ENCODE results near the gene NELFCD. TPM values are rescaled to one million over a fixed set of nuclear protein-coding genes. Genes with fewer than 3 reads are reported as not detected.
A peak's percentile ranks its signal among the peaks of the same experiment; 100 is the strongest.

NELFCD gene
- total RNA-seq, 1 experiment from 2014 or later, result 88.2 TPM

- no peaks in the 10 kb centered on the region for H3K27me3 ChIP-seq (ENCODE audit: insufficient read depth, low read length)
- no peaks in the 10 kb centered on the region for H3K9me3 ChIP-seq (ENCODE audit: control insufficient read depth in 1 of 2, insufficient read depth in 1 of 2, low read depth in 1 of 2, low read length in 2 of 2)
- H3K4me2 ChIP-seq (ENCODE audit: low read length), result no peak overlapping the region
- H3K9ac ChIP-seq (ENCODE audit: low read length), result no peak overlapping the region
- peaks cover 10% of the 10 kb centered on the region; the same call in 1 of the 2 replicates for H3K79me2 ChIP-seq (ENCODE audit: insufficient read depth, low read length)
- H3K27ac ChIP-seq (ENCODE audit: low read depth, low read length), result no peak overlapping the region
- DNase-seq (ENCODE audit: low read depth, low spot score), result no peak
- no peaks in the 10 kb centered on the region for H3K4me1 ChIP-seq (ENCODE audit: control insufficient read depth in 1 of 2, insufficient read depth in 2 of 2, low read length in 2 of 2)
- BruUV-seq (replicated peaks), result no TSS peak
- POLR2A ChIA-PET, result no interaction called here
- RAD21 ChIA-PET (ENCODE audit: low non-redundant PET in 1 of 2, low total read pairs in 2 of 2, uncharacterized antibody in 2 of 2, unreplicated experiment in 2 of 2), result interaction anchor here in 1 of 2 experiments (0.6 kb wide), 1 partner anchor 292 kb away, joined by 4 read pairs; no protein-coding TSS in a partner anchor
- no peaks in the 10 kb centered on the region for H3K9me2 ChIP-seq (ENCODE audit: insufficient read depth)
- H3K36me3 ChIP-seq (ENCODE audit: control insufficient read depth in 1 of 2, insufficient read depth in 2 of 2, low read length in 2 of 2), result peaks cover 76 to 85% of the 10 kb centered on the region in 2 experiments
- TF ChIP-seq CEBPB (IDR thresholded peaks at IDR 0.05; ENCODE audit: low read depth) (no peak), ZFX (IDR thresholded peaks at IDR 0.05) (no peak)
- intact Hi-C loops (cut with micrococcal nuclease), result no loop called here
- no peak overlapping the region for H2AFZ ChIP-seq (ENCODE audit: low read depth, low read length, poor library complexity, severe bottlenecking)
- CTCF ChIA-PET, result no interaction called here
- H3K4me3 ChIP-seq (replicated peaks in 1 of 2; ENCODE audit: low read depth in 1 of 2, low read length in 2 of 2), result no peak overlapping the region
- no peak for ATAC-seq
- no peaks in the 10 kb centered on the region for H4K20me1 ChIP-seq (ENCODE audit: insufficient read depth)
Observed at GRCh38 chr20:58993332-58994248, 12.5 kb downstream of the NELFCD start.

DNA sequence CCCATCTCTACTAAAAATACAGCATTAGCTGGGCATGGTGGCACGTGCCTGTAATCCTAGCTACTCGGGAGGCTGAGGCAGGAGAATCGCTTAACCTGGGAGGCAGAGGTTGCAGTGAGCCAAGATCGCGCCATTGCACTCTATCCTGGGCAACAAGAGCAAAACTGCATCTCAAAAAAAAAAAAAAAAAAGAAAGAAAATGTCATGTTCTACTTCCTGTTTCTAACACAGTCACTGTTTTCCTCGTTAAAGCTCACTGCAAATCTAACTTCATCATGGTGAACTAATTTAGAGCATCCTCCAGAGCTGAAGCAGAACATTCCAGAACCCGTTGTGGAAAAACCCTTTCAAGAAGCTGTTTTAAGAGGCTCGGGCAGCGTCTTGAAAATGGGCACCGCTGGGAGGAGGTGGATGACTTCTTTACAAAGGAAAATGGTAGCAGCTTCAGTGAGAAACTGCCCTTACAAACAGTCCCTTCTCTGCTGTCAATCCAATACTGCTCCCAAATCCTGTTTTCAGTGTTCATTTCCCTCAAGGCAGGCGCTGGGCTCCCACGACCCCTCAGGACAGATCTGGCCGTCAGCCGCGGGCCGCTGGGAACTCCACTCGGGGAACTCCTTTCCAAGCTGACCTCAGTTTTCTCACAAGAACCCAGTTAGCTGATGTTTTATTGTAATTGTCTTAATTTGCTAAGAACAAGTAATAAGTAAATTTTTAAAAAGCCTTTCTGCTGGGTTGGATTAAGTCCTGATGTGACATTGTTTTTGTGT is 13.5 kb downstream of the NELFCD start:
- no peak overlapping the region for H3K4me3 ChIP-seq (replicated peaks in 1 of 2; ENCODE audit: low read depth in 1 of 2, low read length in 2 of 2)
- H3K79me2 ChIP-seq (ENCODE audit: insufficient read depth, low read length), result peaks cover 5% of the 10 kb centered on the region; the same call in 1 of the 2 replicates
- intact Hi-C loops (cut with micrococcal nuclease), result no loop called here
- H3K9me3 ChIP-seq (ENCODE audit: control insufficient read depth in 1 of 2, insufficient read depth in 1 of 2, low read depth in 1 of 2, low read length in 2 of 2), result no peaks in the 10 kb centered on the region
- H3K27ac ChIP-seq (ENCODE audit: low read depth, low read length), result no peak overlapping the region
- DNase-seq (ENCODE audit: low read depth, low spot score), result no peak
- H3K4me2 ChIP-seq (ENCODE audit: low read length), result no peak overlapping the region
- no peaks in the 10 kb centered on the region for H3K4me1 ChIP-seq (ENCODE audit: control insufficient read depth in 1 of 2, insufficient read depth in 2 of 2, low read length in 2 of 2)
- H3K9me2 ChIP-seq (ENCODE audit: insufficient read depth), result no peaks in the 10 kb centered on the region
- TSS peak; percentile 19 for BruUV-seq (replicated peaks)
- no peaks in the 10 kb centered on the region for H3K27me3 ChIP-seq (ENCODE audit: insufficient read depth, low read length)
- no peak for ATAC-seq
- ChIA-PET RAD21 (ENCODE audit: low non-redundant PET in 1 of 2, low total read pairs in 2 of 2, uncharacterized antibody in 2 of 2, unreplicated experiment in 2 of 2) (no interaction called here), CTCF (no interaction called here), POLR2A (no interaction called here)
- no peak overlapping the region for H3K9ac ChIP-seq (ENCODE audit: low read length)
- H4K20me1 ChIP-seq (ENCODE audit: insufficient read depth), result no peaks in the 10 kb centered on the region
- H3K36me3 ChIP-seq (ENCODE audit: control insufficient read depth in 1 of 2, insufficient read depth in 2 of 2, low read length in 2 of 2), result peaks cover 67 to 76% of the 10 kb centered on the region in 2 experiments
- H2AFZ ChIP-seq (ENCODE audit: low read depth, low read length, poor library complexity, severe bottlenecking), result no peak overlapping the region
- TF ChIP-seq EZH2phosphoT487 (IDR thresholded peaks at IDR 0.05; ENCODE audit: borderline replicate concordance) (no peak), REST (IDR thresholded peaks at IDR 0.05; ENCODE audit: low read depth) (no peak), SP1 (IDR thresholded peaks at IDR 0.05; ENCODE audit: low read depth) (no peak), CTCF (IDR thresholded peaks at IDR 0.05 in 2 of 3, conservative IDR thresholded peaks at IDR 0.05 in 1 of 3; ENCODE audit: borderline replicate concordance in 1 of 3, insufficient read depth in 1 of 3, low read depth in 2 of 3, low read length in 2 of 3) (no peak), FOSL1 (IDR thresholded peaks at IDR 0.05; ENCODE audit: low read depth) (no peak), ZNF274 (IDR thresholded peaks at IDR 0.05; ENCODE audit: low read depth, low read length) (no peak), EZH2 (IDR thresholded peaks at IDR 0.05) (no peak), POLR2A (IDR thresholded peaks at IDR 0.05; ENCODE audit: borderline replicate concordance, extremely low read depth, insufficient read depth, insufficient read length) (no peak), POLR2AphosphoS5 (IDR thresholded peaks at IDR 0.05; ENCODE audit: low read depth, low read length) (no peak), TCF7L2 (IDR thresholded peaks at IDR 0.05; ENCODE audit: borderline replicate concordance, extremely low read depth, insufficient read depth, insufficient read length) (no peak), JUND (IDR thresholded peaks at IDR 0.05) (no peak)
